Epidermal melanocyte (primary cell): ENCODE data around the gene BCAN.

ENCODE experiments used
- DNase-seq: peaks from one replicate; pipeline ENCODE4 v3.0.0; 2011; ENCODE audit warnings: low spot score; ENCODE audit not compliant: insufficient read length

BCAN gene

DNA sequence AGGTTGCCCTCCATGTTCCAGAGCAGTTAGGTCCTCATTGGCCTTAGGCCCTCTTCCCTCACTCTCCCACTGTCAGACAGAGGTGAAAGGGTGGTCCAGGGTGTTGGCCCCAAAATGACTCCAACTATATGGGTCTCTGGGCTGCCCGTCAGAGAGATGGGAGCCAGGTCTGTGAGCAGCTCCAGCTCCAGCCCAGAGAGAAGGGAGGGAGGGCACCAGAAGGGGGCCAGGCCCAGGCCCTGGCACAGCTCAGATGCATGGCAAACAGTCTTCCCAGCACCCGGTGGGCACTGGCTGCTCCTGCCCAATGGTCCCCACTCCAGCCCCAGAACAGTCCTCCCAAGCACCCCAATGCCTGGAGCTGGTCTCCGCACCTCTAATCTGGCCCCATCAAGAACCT, 2.2 kb downstream of the BCAN start:
- no peak for DNase-seq

DNA sequence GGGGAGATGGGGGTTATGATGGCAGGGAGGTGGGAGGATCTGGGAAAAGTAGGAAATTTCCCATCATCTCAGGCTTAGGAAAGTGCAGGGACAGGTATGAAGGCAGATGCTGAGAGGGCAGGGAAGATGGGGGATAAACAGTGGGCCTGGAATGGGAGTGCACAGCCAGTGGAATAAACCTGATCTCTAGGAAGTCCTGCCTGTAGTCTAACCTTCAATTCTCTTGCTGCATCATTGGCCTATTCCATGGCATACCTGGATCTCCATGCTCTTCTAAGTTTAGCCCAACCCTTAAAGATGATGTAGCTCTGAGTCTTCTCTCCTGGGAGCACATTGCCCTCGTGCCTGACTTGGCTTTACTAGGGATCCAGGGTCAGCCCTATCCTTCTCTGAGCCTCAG, 2.7 kb downstream of the BCAN start:
- no peak for DNase-seq

DNA sequence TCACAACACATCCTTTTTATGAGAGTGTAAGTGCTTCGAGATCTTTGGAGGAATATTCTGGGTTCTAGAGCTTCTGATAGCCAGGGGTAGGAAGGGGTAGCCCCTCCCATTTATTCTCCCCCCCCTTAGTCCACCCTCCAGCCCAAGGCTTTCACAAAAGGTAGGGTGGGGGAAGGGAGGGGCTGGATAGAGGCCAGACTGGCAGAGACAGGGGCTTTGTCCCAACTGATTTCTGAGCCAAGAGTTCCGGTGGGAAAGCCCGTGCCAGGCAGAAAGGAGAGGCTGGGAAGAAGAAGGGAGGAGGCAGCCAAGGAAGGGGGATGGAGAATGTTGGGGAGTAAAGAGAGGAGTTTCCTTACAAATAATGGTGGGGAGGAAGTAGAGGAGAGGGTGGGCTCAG, 3.1 kb downstream of the BCAN start:
- DNase-seq: no peak

DNA sequence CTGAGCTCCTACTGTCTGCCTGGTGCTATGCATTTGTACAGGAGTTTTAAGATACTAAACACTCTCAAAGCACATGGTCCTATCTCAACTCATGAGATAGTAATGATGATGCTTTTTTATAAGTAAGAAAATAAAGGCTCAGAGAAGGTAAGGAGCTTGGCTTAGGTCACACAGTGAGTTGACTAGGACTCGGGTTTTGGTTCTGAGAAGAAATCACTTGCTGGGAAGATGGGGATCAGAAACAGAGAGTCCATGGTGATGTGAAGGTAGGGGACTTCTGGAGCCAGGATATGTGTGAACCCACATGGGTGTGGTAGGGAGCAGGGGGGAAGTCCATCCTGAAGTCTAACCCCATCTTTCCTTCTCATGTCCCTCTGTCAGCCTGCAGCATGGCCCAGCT, 3.7 kb downstream of the BCAN start:
- DNase-seq: no peak

DNA sequence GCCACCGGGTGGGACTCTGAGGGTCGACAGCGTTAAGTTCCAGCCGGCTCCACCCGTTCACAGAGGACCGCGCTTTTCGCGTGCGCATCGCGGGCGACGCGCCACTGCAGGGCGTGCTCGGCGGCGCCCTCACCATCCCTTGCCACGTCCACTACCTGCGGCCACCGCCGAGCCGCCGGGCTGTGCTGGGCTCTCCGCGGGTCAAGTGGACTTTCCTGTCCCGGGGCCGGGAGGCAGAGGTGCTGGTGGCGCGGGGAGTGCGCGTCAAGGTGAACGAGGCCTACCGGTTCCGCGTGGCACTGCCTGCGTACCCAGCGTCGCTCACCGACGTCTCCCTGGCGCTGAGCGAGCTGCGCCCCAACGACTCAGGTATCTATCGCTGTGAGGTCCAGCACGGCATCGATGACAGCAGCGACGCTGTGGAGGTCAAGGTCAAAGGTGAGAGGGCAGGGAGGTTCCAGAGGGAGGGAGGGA, 4.9 kb downstream of the BCAN start:
- no peak for DNase-seq

DNA sequence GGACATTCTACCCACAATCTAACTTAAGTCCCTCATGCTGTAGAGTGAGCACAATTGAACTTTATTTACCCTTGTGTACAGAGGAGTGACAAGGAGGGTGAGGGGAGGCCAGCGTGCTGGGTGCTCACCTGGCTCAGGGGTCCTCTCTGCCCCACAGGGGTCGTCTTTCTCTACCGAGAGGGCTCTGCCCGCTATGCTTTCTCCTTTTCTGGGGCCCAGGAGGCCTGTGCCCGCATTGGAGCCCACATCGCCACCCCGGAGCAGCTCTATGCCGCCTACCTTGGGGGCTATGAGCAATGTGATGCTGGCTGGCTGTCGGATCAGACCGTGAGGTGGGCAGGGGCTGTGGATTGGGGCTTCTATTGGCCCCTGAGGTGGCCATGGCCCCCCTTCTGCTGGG, 5.4 kb downstream of the BCAN start:
- DNase-seq: no peak

DNA sequence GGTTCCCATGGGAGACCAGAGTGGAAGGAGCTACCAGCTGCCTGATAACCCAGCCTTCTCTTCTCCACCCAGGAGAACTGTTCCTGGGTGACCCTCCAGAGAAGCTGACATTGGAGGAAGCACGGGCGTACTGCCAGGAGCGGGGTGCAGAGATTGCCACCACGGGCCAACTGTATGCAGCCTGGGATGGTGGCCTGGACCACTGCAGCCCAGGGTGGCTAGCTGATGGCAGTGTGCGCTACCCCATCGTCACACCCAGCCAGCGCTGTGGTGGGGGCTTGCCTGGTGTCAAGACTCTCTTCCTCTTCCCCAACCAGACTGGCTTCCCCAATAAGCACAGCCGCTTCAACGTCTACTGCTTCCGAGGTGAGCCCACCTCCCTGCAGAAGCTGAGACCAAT, 6.6 kb downstream of the BCAN start:
- no peak for DNase-seq

DNA sequence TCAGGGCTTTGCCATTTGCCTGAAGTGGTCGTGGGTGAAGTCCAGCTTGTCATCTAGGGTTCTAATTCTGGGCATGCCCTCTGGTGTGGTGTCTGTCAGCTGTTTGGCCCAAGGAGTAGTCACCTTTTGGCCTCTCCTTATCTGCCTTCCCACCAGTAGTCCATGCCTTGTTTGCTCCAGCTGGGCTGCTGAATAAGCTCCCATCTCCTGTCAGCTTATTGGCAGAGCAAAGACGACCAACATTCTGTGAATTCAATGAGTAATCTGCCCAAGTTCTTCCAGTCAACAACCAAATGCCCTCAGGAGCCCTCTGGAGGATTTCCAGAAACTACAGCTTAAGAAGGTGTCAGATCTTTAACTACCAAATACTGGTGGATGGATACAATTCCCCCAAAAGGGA, 7.0 kb downstream of the BCAN start:
- DNase-seq: no peak

DNA sequence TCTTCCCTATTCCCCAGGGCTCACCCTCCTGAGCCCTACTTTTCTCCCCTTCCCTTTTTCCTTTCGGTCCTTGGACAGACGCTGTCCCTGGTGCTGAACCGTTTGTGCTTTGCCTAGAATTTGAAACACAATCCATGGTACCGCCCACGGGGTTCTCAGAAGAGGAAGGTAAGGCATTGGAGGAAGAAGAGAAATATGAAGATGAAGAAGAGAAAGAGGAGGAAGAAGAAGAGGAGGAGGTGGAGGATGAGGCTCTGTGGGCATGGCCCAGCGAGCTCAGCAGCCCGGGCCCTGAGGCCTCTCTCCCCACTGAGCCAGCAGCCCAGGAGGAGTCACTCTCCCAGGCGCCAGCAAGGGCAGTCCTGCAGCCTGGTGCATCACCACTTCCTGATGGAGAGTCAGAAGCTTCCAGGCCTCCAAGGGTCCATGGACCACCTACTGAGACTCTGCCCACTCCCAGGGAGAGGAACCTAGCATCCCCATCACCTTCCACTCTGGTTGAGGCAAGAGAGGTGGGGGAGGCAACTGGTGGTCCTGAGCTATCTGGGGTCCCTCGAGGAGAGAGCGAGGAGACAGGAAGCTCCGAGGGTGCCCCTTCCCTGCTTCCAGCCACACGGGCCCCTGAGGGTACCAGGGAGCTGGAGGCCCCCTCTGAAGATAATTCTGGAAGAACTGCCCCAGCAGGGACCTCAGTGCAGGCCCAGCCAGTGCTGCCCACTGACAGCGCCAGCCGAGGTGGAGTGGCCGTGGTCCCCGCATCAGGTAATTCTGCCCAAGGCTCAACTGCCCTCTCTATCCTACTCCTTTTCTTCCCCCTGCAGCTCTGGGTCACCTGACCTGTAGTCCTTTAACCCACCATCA, 10.4 kb downstream of the BCAN start:
- no peak for DNase-seq

DNA sequence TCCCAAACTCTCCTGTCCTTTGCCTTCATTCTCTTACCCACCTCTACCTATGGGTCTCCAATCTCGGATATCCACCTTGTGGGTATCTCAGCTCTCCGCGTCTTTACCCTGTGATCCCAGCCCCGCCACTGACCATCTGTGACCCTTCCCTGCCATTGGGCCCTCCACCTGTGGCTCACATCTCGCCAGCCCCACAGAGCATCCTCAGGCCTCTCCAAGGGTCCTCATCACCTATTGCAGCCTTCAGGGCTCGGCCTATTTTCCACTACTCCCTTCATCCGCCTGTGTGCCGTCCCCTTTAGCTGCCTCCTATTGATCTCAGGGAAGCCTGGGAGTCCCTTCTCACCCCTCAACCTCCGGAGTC, 11.1 kb downstream of the BCAN start:
- no peak for DNase-seq

DNA sequence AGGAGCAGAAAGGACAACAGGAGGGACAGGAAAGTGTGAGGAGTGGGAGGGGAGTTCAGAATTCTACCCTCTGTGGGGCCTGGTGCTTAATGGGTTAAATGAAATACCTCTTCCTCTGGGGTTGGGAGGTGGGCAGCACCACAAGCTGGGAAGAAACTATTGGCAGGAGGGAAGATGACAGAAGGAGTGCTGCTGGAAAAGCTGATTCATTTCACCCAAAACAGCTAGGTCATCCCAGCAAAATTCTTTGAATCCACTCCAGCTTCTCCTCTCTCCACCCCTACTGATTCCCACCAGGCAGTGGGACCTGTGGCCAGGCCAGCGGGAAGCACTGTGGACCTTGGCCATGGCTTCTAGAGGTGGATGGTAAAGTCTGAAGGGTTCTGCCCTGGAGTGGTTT, 12.8 kb downstream of the BCAN start:
- no peak for DNase-seq

DNA sequence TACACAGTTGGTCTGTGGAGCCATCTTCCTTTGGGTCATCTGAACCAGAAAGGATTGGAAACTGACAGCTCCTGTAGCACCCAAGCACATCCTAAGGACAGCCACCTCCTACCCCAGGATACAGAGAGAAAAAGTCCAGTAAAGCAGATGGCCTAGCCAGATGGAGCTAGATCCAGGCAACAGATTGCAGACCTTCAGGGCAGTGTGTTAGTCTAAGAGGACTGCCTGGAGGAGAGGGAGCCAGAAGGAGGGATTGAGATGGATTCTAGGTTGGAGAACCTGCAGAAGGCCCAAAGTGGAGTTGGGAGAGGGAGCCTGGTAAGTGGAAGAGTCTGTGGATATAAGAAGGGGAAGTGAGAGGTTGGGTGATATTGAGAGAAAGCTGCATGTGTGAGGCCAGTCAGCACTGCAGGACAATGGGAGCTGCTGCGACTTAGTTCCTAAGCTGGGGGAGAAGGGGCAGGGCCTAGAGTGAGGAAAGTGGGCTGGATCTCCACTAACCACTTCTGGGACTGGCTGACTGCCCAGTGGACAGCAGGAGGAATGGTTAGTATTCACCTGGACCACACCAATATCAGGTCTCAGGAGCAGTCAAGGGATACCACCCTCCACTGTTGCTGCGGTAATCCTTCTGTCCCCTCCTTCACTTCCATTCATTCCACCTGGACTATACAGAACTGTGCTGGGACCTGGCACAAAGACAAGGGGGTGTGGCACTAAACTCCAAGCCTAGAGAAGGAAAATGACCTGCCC, 13.4 kb downstream of the BCAN start:
- no peak for DNase-seq

DNA sequence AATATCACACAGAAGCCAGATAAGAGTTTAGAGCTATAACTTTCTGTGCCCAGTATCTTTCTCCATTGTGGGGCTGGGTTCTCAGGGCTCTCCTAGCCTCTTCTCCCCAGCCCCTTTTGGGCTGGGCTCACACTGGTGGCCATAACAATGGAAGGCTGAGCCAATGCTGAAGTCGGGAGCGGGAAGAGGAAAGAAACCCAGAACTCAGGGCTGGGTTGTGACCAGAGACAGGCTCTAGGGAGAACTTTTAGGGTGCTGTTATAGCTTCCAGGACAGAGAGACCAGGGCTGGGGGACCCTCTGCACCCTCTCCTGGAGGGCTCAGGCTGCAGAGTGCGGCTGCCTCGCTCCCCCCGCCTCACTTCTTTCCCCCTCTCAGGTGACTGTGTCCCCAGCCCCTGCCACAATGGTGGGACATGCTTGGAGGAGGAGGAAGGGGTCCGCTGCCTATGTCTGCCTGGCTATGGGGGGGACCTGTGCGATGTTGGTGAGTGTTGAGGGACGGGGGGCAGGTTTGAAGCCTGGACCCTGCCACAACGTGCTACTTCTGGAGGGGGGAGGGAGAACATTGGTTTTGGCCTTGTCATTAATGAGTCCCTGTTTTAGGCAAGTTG, 14.1 kb downstream of the BCAN start:
- DNase-seq: no peak

DNA sequence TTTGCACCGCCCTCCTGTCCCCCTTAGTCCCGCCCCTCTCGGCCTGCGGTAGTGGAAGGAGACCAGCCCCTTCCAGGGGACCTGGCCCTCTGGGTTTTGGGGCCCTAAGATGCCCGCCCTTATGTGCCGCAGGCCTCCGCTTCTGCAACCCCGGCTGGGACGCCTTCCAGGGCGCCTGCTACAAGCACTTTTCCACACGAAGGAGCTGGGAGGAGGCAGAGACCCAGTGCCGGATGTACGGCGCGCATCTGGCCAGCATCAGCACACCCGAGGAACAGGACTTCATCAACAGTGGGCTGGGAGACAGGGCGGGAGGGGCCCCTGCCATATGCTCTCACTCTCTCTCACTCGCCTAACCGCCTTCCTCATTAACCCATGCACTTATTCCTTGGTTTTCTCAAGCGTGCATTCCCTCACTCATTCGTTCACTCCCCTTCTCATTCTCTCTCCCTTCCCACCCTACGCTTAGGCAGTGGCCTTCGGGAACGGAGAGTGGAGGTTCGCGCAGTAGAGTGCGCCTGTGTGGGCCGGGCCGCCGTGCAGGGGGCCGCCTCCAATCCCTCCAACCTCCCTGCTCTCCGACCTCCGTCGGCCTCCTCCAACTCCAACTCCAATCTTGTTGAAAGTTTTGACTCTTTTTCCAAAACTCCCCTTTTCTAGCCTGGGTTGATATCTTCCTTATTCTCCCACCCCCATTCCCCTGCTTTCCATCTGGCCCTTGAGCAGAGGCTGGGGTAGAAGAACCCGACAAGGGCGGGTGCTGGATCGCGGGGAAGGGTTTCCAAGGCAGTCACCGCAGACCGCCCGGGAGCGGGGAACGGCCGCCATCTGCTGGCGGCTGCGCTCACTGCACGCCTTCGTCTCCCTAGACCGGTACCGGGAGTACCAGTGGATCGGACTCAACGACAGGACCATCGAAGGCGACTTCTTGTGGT, 15.2 kb downstream of the BCAN start:
- peak; percentile 81 for DNase-seq

DNA sequence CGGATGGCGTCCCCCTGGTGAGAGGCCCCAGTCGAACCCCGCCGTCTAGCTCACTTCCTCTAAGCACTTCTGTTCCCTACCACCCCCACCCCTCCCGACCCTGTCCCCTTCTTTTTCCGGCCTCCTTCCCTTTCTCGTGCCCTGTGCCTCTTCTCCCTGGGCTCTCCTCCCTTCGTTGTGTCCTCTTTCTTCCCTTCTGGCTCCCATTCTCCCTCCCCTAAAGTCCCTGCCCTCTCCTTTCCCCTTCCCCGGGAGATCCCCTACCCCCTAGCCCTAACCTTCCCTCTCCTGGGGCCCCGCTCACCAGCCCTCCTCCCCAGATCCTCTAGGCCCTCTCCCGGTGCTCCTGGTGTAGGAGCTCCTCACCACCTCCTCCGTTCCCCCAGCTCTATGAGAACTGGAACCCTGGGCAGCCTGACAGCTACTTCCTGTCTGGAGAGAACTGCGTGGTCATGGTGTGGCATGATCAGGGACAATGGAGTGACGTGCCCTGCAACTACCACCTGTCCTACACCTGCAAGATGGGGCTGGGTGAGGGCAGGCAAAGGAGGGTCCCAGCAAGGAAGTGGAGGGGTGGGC, 15.9 kb downstream of the BCAN start:
- no peak for DNase-seq

DNA sequence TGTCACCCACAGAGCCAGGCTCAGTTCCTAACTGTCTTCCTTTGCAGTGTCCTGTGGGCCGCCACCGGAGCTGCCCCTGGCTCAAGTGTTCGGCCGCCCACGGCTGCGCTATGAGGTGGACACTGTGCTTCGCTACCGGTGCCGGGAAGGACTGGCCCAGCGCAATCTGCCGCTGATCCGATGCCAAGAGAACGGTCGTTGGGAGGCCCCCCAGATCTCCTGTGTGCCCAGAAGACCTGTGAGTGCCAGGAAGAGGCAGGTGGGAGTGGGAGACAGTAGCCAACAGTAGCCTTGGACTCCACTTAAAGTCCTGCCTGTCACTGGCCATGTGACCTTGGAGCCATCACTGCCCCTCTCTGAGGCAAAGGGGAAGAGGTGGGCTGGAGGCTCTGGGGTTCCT, 16.6 kb downstream of the BCAN start:
- no peak for DNase-seq

DNA sequence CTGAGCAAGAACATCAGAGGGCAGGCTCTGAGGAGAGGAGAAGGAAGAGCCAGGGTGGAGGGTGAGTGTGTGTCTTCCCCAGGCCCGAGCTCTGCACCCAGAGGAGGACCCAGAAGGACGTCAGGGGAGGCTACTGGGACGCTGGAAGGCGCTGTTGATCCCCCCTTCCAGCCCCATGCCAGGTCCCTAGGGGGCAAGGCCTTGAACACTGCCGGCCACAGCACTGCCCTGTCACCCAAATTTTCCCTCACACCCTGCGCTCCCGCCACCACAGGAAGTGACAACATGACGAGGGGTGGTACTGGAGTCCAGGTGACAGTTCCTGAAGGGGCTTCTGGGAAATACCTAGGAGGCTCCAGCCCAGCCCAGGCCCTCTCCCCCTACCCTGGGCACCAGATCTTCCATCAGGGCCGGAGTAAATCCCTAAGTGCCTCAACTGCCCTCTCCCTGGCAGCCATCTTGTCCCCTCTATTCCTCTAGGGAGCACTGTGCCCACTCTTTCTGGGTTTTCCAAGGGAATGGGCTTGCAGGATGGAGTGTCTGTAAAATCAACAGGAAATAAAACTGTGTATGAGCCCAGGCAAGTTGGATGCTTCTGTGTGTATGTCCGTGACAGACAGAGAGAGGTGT, 17.1 kb downstream of the BCAN start:
- DNase-seq: no peak

DNA sequence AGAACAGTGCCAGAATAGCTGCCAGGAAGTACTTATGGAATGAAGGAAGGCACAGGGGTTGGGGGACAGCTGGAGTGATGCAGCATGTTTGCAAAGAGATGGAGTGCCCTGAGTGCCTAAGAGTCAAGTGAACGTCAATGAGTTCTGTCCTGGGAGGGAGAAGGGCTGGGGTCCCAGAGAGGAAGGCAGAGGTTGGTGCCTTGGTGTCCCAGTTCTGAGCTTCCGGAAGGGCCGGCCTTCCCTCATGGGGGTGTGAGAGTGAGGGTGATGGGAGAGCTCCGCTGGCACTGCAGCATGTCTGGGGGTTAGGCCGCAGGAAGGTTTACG, 17.7 kb downstream of the BCAN start:
- no peak for DNase-seq

DNA sequence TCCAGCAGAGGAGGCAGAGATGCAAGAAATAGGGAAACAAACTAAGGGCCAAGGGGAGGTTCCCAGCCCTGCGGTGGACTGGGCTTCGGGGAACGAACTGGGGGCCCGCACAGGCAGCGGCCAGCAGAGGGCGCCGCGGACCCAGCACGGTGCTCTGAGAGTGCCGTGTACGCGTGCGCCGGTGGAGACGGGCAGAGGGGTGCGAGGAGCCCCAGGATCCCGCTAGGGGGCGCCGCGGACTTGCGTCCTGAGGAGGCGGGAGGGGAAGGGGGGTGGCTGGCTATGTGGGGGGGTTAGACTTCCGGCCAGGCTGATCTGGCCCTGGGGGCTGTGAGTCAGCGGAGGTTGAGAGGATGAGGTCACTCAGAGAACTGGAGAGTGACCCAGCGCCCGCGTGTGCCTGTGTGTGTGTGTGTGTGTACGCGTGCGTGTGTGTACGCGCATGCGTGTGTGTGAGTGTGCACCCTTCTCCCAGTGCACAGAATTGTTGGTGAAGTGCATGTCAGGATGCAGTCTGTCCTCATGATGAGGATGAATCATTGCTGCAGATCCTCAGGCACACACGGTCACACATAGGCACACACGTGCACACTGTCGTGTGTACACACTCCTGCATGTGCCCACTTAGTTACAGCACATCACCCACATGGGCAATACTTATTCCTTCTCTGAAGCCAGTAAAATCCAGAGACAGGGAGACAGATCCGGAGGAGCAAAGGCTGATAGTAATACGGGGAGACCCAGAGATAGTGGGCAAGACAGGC, 18.3 kb downstream of the BCAN start:
- DNase-seq: peak; percentile 96

DNA sequence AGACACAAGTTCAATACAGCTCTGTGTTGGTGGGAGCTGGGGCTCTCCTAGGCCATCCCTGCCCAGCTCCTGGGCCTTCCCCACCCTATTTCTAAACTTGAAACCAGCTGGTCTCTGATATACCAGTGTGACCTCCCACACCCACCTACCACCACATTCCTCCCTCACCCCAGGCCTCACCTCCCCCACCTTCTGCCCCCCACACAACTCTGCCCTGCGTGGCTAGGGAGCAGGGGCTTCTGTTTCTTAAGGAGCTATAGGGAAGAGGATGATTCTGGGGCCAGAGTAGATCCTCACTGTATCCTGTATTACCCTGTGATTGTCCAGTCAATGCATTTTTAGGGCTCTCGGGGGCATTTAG, 18.8 kb downstream of the BCAN start:
- no peak for DNase-seq
